A549 (cell line): ENCODE results near the gene PTRH1.

Experiments used
- CTCF ChIP-seq: fragments of >200 bp; sonication (Bioruptor Twin); formaldehyde crosslinking; IDR thresholded peaks from 3 replicates; pipeline ENCODE4 v1.5.1; 2016
- JUN ChIP-seq, 2 experiments: fragments of >200 bp; sonication (Bioruptor Twin); formaldehyde crosslinking; IDR thresholded peaks; 2 replicates in 1 of 2; 3 replicates in 1 of 2; pipeline ENCODE4 v1.6.1; 2016 to 2017
- KDM1A ChIP-seq: fragments of 200-600 bp; sonication (generic); IDR thresholded peaks from 2 replicates; pipeline ENCODE4 v1.6.1; 2016; ENCODE audit warnings: low read depth, mild to moderate bottlenecking

DNA sequence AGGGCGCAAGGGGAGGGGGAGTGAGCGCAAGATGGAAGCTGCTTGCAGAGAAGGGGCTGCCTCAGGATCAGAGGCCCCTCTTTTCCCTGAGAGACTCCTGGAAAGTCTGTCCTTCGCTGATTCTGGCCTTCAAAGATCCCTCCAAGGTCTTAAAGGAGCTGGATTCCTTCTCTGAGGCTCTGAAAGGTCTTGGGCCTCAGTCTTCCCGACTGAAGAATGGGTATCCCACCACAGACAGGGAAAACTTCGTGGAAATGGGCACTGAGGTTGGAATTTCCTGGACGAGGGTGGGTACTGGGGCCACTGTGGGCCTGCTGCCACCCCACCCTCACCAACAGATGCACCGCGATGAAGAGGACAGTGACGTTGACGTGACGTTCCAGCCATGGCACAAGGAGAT lies 3.1 kb downstream of the PTRH1 start:
- TF ChIP-seq JUN (IDR thresholded peaks at IDR 0.05) = no peak
- no peak for TF ChIP-seq CTCF
- TF ChIP-seq KDM1A = peak; percentile 34; the same call in 1 of the 2 replicates
